ENCODE measurements around the gene SYTL4.

The SYTL4 gene

GRCh38 chrX:100636321-100636991 lies 95.5 kb downstream of the SYTL4 start, which contains the start of gene TSPAN6:
TSPAN6 (minus strand) TSS chrX:100636806; CDS start chrX:100636694, 112 bp downstream.
- Histone ChIP-seq H3K4me3 (replicated peaks; ENCODE audit: low read depth, low read length) (no peak within 1 kb of the TSS), H3K36me3 (ENCODE audit: control insufficient read depth, insufficient read depth, low read length) (no peaks in the 10 kb centered on the region), H3K27me3 (replicated peaks; ENCODE audit: control insufficient read depth, insufficient read depth, low read length) (no peaks in the 10 kb centered on the region)
- TF ChIP-seq CTCF (IDR thresholded peaks at IDR 0.05; ENCODE audit: insufficient read depth, low read length, poor library complexity, severe bottlenecking) = peak; percentile 44
- DNase-seq (ENCODE audit: extremely low read depth, insufficient read length) = peak; percentile 44

- H3K36me3 ChIP-seq (ENCODE audit: control insufficient read depth, insufficient read depth, low read length) = no peaks in the 10 kb centered on the region
- TF ChIP-seq CTCF (IDR thresholded peaks at IDR 0.05; ENCODE audit: insufficient read depth, low read length, poor library complexity, severe bottlenecking) = no peak
- H3K4me3 ChIP-seq (replicated peaks; ENCODE audit: low read depth, low read length) = no peak overlapping the region
- no peaks in the 10 kb centered on the region for H3K27me3 ChIP-seq (replicated peaks; ENCODE audit: control insufficient read depth, insufficient read depth, low read length)
- DNase-seq (ENCODE audit: extremely low read depth, insufficient read length) = no peak
These were observed 96.0 kb downstream of the SYTL4 start for GRCh38 chrX:100635989-100636320.

GRCh38 chrX:100635040-100635439 lies 96.9 kb downstream of the SYTL4 start:
- Histone ChIP-seq H3K27me3 (replicated peaks; ENCODE audit: control insufficient read depth, insufficient read depth, low read length) (no peaks in the 10 kb centered on the region), H3K36me3 (ENCODE audit: control insufficient read depth, insufficient read depth, low read length) (no peaks in the 10 kb centered on the region), H3K4me3 (replicated peaks; ENCODE audit: low read depth, low read length) (no peak overlapping the region)
- DNase-seq (ENCODE audit: extremely low read depth, insufficient read length) = no peak
- TF ChIP-seq CTCF (IDR thresholded peaks at IDR 0.05; ENCODE audit: insufficient read depth, low read length, poor library complexity, severe bottlenecking) = no peak

- DNase-seq (ENCODE audit: extremely low read depth, insufficient read length) = peak; percentile 76
These were observed 105.9 kb downstream of the SYTL4 start for GRCh38 chrX:100625985-100626491.

More at GRCh38 chrX:100625985-100626491, 105.9 kb downstream of the SYTL4 start:
- H3K27me3 ChIP-seq (replicated peaks; ENCODE audit: control insufficient read depth, insufficient read depth, low read length) = no peaks in the 10 kb centered on the region
- H3K4me3 ChIP-seq (replicated peaks; ENCODE audit: low read depth, low read length) = no peak overlapping the region
- no peak for TF ChIP-seq CTCF (IDR thresholded peaks at IDR 0.05; ENCODE audit: insufficient read depth, low read length, poor library complexity, severe bottlenecking)
- no peaks in the 10 kb centered on the region for H3K36me3 ChIP-seq (ENCODE audit: control insufficient read depth, insufficient read depth, low read length)

Measured in GM06990 (cell line).